ENCODE measurements around the gene ABCB9.

ABCB9 gene

DNA sequence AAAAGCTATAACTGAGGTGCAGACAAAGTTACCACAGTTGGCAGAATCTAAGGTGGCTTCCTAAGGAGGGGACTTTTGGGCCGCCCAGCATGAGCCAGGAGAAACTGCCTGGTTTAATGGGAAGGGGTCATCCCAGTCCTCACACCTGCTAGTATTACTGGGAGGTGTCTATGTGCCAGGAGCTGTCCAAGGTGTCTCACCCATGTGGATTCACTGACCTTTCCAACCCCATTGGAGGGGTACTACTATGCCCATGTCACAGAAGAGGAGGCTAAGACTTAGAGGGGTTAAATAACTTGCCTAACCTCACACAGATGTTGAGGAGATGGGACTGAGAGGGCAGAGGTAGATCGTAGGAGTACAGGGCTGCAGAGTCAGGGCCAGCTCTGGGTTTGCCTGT is 10.2 kb downstream of the ABCB9 start:
- Histone ChIP-seq H3K4me2 (ENCODE audit: low read length) (no peak overlapping the region), H3K27me3 (ENCODE audit: control insufficient read depth, low read length) (no peaks in the 10 kb centered on the region), H3K4me1 (ENCODE audit: control insufficient read depth, low read length) (no peaks in the 10 kb centered on the region), H3K79me2 (ENCODE audit: control insufficient read depth, low read length) (no peaks in the 10 kb centered on the region), H3K27ac (ENCODE audit: low read depth, low read length) (no peak overlapping the region), H3K4me3 (ENCODE audit: low read length) (no peak overlapping the region), H3F3A (ENCODE audit: control insufficient read depth, insufficient read depth) (no peaks in the 10 kb centered on the region), H3K9me3 (ENCODE audit: control insufficient read depth, insufficient read depth, low read length) (no peaks in the 10 kb centered on the region), H3K9me2 (replicated peaks; ENCODE audit: control insufficient read depth, low read length) (no peaks in the 10 kb centered on the region), H3K36me3 (ENCODE audit: control insufficient read depth, low read length) (no peaks in the 10 kb centered on the region), H4K20me1 (ENCODE audit: control insufficient read depth, insufficient read depth, low read depth, low read length) (no peaks in the 10 kb centered on the region)
- TF ChIP-seq, protein P1, sequence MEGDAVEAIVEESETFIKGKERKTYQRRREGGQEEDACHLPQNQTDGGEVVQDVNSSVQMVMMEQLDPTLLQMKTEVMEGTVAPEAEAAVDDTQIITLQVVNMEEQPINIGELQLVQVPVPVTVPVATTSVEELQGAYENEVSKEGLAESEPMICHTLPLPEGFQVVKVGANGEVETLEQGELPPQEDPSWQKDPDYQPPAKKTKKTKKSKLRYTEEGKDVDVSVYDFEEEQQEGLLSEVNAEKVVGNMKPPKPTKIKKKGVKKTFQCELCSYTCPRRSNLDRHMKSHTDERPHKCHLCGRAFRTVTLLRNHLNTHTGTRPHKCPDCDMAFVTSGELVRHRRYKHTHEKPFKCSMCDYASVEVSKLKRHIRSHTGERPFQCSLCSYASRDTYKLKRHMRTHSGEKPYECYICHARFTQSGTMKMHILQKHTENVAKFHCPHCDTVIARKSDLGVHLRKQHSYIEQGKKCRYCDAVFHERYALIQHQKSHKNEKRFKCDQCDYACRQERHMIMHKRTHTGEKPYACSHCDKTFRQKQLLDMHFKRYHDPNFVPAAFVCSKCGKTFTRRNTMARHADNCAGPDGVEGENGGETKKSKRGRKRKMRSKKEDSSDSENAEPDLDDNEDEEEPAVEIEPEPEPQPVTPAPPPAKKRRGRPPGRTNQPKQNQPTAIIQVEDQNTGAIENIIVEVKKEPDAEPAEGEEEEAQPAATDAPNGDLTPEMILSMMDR (IDR thresholded peaks at IDR 0.05; ENCODE audit: low read depth, low read length, poor library complexity, severe bottlenecking) = no peak
- TF ChIP-seq EZH2phosphoT487 (IDR thresholded peaks at IDR 0.05; ENCODE audit: borderline replicate concordance, low read length) = no peak

DNA sequence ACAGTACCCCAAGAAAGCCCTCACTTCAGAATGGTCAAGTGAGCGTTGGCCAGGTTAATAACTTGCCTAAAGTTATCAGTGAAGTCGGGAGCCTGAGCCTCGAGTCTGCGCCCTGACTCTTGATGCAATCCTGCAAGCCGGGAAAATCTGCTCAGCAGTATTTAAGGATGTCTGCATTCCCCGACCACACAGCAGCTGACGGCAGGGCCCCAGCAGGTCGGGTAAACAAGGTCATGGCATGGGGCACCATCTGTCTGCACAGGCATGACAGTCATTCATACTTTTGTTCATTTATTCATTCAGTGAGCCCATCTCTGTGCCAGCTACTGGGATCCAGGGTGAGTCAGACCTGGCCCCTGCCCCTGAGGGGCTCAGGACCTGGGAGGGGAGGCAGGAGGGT is 11.1 kb downstream of the ABCB9 start:
- Histone ChIP-seq H3K9me2 (replicated peaks; ENCODE audit: control insufficient read depth, low read length) (no peaks in the 10 kb centered on the region), H3K4me1 (ENCODE audit: control insufficient read depth, low read length) (no peaks in the 10 kb centered on the region), H3K36me3 (ENCODE audit: control insufficient read depth, low read length) (no peaks in the 10 kb centered on the region), H4K20me1 (ENCODE audit: control insufficient read depth, insufficient read depth, low read depth, low read length) (no peaks in the 10 kb centered on the region), H3K27me3 (ENCODE audit: control insufficient read depth, low read length) (no peaks in the 10 kb centered on the region), H3K79me2 (ENCODE audit: control insufficient read depth, low read length) (no peaks in the 10 kb centered on the region), H3F3A (ENCODE audit: control insufficient read depth, insufficient read depth) (no peaks in the 10 kb centered on the region), H3K9me3 (ENCODE audit: control insufficient read depth, insufficient read depth, low read length) (no peaks in the 10 kb centered on the region), H3K4me3 (ENCODE audit: low read length) (no peak overlapping the region), H3K27ac (ENCODE audit: low read depth, low read length) (no peak overlapping the region), H3K4me2 (ENCODE audit: low read length) (no peak overlapping the region)
- TF ChIP-seq, protein P1 (IDR thresholded peaks at IDR 0.05; ENCODE audit: low read depth, low read length, poor library complexity, severe bottlenecking) = no peak
- TF ChIP-seq EZH2phosphoT487 (IDR thresholded peaks at IDR 0.05; ENCODE audit: borderline replicate concordance, low read length) = no peak

DNA sequence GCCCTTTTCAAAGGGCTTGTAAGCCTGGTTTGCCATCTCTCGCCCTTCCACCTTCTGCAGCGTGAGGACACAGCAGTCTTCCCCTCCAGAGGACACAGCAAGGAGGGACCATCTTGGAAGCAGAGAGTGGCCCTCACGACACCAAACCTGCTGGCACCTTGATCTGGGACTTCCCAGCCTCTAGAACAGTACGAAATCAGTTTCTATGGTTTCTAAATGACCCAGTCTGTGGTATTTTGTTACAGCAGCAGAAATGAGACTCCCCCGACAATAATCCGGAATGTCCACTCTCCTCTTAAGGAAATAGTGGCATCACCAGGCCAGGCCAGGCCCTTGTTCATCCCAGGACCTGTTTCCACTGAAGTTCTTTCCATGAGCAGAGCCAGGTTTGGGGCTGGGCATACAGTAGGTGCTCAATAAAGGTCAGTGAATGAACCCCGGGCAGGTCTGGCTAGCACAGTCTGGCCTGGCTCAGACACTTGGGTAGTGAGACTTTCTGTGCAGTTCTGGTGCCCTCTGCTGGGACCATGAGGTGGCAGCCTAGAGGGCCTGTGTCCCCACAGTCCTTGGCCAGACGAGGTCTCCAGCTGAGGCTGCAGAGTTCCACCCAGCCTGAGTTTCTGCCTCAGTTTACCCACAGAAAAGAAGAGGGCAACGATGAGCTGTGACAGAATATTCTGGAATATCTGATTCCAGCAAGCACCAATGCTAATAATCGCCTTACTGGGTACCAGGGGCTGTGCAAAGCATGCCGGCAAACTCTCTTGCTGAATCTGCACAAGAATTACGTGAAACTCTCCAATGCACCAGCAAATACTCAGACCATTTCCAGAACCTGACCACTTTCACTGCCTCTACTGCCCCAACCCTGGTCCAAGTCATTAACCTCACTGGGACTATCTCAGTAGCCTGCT is 14.0 kb downstream of the ABCB9 start:
- no peak overlapping the region for H3K4me3 ChIP-seq (ENCODE audit: low read length)
- no peaks in the 10 kb centered on the region for H3K36me3 ChIP-seq (ENCODE audit: control insufficient read depth, low read length)
- peaks cover under 1% of the 10 kb centered on the region; the same call in 1 of the 2 replicates for H3K4me1 ChIP-seq (ENCODE audit: control insufficient read depth, low read length)
- no peaks in the 10 kb centered on the region for H3K9me3 ChIP-seq (ENCODE audit: control insufficient read depth, insufficient read depth, low read length)
- no peaks in the 10 kb centered on the region for H3F3A ChIP-seq (ENCODE audit: control insufficient read depth, insufficient read depth)
- no peaks in the 10 kb centered on the region for H3K79me2 ChIP-seq (ENCODE audit: control insufficient read depth, low read length)
- no peaks in the 10 kb centered on the region for H3K9me2 ChIP-seq (replicated peaks; ENCODE audit: control insufficient read depth, low read length)
- TF ChIP-seq, protein P1 (IDR thresholded peaks at IDR 0.05; ENCODE audit: low read depth, low read length, poor library complexity, severe bottlenecking) = peak; percentile 94
- TF ChIP-seq EZH2phosphoT487 (IDR thresholded peaks at IDR 0.05; ENCODE audit: borderline replicate concordance, low read length) = no peak
- H4K20me1 ChIP-seq (ENCODE audit: control insufficient read depth, insufficient read depth, low read depth, low read length) = no peaks in the 10 kb centered on the region
- no peak overlapping the region for H3K27ac ChIP-seq (ENCODE audit: low read depth, low read length)
- no peaks in the 10 kb centered on the region for H3K27me3 ChIP-seq (ENCODE audit: control insufficient read depth, low read length)
- no peak overlapping the region for H3K4me2 ChIP-seq (ENCODE audit: low read length)

Data from DOHH2 (cell line).